ENCODE measurements around the gene TOB1. TPM values are rescaled to one million over a fixed set of nuclear protein-coding genes. Genes with fewer than 3 reads are reported as not detected.

TOB1 gene
- total and polyA plus RNA-seq, 2 donors (not counting 1 experiment from before 2014, with no cell fraction given), result 22.0 to 40.5 TPM

DNA sequence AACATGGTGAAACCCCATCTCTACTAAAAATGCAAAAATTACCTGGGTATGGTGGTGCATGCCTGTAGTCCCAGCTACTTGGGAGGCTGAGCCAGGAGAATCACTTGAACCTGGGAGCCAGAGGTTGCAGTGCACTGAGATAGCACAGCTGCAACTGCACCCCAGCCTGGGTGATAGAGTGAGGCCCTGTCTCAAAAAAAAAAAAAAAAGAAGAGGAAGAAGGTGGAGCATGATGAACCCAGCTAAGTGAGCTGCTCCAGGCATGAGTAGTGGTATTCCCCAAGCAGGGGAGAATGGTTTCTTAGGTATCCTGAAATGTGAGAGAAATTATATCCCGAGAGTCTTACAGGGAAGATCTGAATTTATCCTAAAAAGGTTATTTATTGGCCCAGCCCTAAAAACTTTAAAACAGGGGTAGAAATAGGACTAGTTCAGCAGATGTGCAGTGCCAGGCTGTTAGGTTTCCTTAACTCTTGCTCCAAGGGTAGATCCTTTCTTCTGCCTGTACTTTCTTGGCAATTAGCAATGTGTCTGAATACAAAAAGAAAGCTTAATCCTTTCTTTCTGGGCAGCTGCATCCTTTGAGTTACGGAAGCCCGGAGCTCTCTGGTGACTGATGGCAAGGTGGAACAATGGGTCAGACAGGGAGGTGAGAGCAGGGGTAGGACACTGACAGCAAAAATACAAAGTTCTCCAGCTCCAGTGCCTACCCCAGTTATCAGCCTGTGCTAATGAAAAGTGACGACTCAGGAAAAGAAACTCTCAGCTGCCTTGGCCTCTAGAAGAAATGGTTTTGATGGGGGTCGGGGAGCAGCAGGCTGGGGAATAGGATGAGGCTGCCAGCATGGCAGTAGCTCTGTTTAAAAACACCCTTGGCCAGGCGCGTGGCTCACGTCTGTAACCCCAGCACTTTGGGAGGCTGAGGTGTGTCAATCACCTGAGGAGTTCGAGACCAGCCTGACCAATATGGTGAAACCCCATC lies 36.5 kb upstream of the TOB1 start:
- Histone ChIP-seq H3K27ac (ENCODE audit: insufficient read depth, low read length) (no peak overlapping the region), H3K4me3 (replicated peaks in 1 of 4; ENCODE audit: control extremely low read depth in 1 of 4, insufficient read depth in 1 of 4, low read depth in 3 of 4, low read length in 4 of 4) (no peak overlapping the region), H3K4me1 (ENCODE audit: control insufficient read depth, extremely low read depth, insufficient read depth, low read length) (peaks cover 12% of the 10 kb centered on the region), H3K27me3 (ENCODE audit: control insufficient read depth, insufficient read depth, low read length) (no peaks in the 10 kb centered on the region), H3K9ac (ENCODE audit: insufficient read depth, low read length) (no peak overlapping the region), H3K9me3 (ENCODE audit: control insufficient read depth, insufficient read depth, low read depth, low read length) (no peaks in the 10 kb centered on the region), H3K36me3 (ENCODE audit: control insufficient read depth, insufficient read depth, low read length) (no peaks in the 10 kb centered on the region), H4K20me1 (ENCODE audit: control insufficient read depth, extremely low read depth, insufficient read depth, low read length) (no peaks in the 10 kb centered on the region), H3K4me2 (ENCODE audit: extremely low read depth, insufficient read depth, low read length) (no peak overlapping the region), H2AFZ (ENCODE audit: low read length) (peak overlapping the region; percentile 11), H3K79me2 (ENCODE audit: control insufficient read depth, insufficient read depth, low read length) (no peaks in the 10 kb centered on the region)
- TF ChIP-seq EZH2 (IDR thresholded peaks at IDR 0.05; ENCODE audit: low read length, missing control alignments), result no peak
- TF ChIP-seq, protein P1, sequence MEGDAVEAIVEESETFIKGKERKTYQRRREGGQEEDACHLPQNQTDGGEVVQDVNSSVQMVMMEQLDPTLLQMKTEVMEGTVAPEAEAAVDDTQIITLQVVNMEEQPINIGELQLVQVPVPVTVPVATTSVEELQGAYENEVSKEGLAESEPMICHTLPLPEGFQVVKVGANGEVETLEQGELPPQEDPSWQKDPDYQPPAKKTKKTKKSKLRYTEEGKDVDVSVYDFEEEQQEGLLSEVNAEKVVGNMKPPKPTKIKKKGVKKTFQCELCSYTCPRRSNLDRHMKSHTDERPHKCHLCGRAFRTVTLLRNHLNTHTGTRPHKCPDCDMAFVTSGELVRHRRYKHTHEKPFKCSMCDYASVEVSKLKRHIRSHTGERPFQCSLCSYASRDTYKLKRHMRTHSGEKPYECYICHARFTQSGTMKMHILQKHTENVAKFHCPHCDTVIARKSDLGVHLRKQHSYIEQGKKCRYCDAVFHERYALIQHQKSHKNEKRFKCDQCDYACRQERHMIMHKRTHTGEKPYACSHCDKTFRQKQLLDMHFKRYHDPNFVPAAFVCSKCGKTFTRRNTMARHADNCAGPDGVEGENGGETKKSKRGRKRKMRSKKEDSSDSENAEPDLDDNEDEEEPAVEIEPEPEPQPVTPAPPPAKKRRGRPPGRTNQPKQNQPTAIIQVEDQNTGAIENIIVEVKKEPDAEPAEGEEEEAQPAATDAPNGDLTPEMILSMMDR (conservative IDR thresholded peaks at IDR 0.05 in 1 of 2, IDR thresholded peaks at IDR 0.05 in 1 of 2; ENCODE audit: low read depth in 1 of 2, low read length in 2 of 2), result no peak
- DNase-seq (ENCODE audit: low read depth in 2 of 2), result no peak

DNA sequence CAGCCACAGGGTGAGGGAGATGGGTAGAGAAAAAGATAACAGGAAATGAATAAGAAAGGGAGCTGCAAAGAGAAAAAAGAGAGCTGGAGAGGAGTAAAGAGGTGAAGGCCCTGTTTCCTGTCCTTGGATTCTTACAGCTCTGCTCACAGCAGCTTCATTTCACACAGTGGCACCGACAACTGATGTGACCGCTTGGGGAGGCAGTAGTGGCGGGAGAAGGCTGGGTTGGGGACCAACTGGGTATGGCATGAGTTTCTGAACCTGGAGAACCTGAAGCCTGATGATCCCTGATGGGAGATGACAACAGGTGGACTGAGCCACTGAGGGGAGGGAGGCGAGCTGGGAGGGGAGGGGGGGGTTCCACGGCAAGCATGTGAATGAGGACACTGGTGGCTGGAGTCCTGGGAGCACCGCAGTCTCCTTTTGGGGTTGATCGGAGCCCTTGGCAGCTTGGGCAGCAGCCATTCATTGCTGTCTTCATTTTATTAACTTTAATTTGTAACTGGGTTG lies 34.3 kb upstream of the TOB1 start:
- H3K36me3 ChIP-seq (ENCODE audit: control insufficient read depth, insufficient read depth, low read length), result no peaks in the 10 kb centered on the region
- DNase-seq (ENCODE audit: low read depth in 2 of 2), result no peak
- no peak overlapping the region for H3K4me3 ChIP-seq (replicated peaks in 1 of 4; ENCODE audit: control extremely low read depth in 1 of 4, insufficient read depth in 1 of 4, low read depth in 3 of 4, low read length in 4 of 4)
- H3K9me3 ChIP-seq (ENCODE audit: control insufficient read depth, insufficient read depth, low read depth, low read length), result no peaks in the 10 kb centered on the region
- H3K27me3 ChIP-seq (ENCODE audit: control insufficient read depth, insufficient read depth, low read length), result peaks cover under 1% of the 10 kb centered on the region
- H4K20me1 ChIP-seq (ENCODE audit: control insufficient read depth, extremely low read depth, insufficient read depth, low read length), result no peaks in the 10 kb centered on the region
- H2AFZ ChIP-seq (ENCODE audit: low read length), result no peak overlapping the region
- H3K9ac ChIP-seq (ENCODE audit: insufficient read depth, low read length), result no peak overlapping the region
- no peaks in the 10 kb centered on the region for H3K79me2 ChIP-seq (ENCODE audit: control insufficient read depth, insufficient read depth, low read length)
- H3K4me2 ChIP-seq (ENCODE audit: extremely low read depth, insufficient read depth, low read length), result no peak overlapping the region
- TF ChIP-seq EZH2 (IDR thresholded peaks at IDR 0.05; ENCODE audit: low read length, missing control alignments), result no peak
- TF ChIP-seq, protein P1 (conservative IDR thresholded peaks at IDR 0.05 in 1 of 2, IDR thresholded peaks at IDR 0.05 in 1 of 2; ENCODE audit: low read depth in 1 of 2, low read length in 2 of 2), result no peak
- peaks cover 12% of the 10 kb centered on the region for H3K4me1 ChIP-seq (ENCODE audit: control insufficient read depth, extremely low read depth, insufficient read depth, low read length)
- H3K27ac ChIP-seq (ENCODE audit: insufficient read depth, low read length), result no peak overlapping the region

DNA sequence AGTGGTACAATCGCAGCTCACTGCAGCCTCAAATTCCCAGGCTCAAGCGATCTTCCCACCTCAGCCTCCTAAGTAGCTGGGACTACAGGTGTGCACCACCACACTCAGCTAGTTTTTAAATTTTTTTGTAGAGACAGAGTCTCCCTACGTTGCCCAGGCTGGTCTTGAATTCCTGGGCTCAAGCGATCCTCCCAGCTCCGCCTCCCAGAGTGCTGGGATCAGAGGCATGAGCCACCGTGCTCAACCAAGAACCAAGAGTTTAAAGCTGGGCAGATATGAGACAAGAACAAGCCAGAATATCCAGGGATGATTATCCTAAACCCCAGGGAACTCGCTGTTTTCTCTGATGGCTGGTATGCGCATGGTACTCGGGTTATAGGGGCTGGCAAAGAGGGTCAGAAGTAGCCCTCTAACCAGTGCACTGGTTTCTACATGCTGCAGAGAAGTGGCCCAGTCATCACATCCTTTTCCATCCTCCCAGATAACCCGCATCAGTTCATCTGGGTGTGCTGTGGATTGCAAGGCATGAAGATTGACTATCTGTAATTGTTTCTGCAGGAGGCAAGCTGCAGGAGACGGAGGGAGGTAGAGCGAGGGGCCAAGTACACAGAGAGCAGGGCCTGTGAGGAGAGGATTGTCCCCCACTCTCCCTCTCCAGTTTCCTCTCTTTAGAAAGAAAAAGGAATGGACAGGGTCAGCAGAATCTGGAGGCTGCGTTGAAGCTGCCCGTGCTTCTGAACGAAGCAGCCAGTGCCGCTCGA lies 33.6 kb upstream of the TOB1 start:
- no peak for DNase-seq (ENCODE audit: low read depth in 2 of 2)
- H3K36me3 ChIP-seq (ENCODE audit: control insufficient read depth, insufficient read depth, low read length), result no peaks in the 10 kb centered on the region
- peaks cover 11% of the 10 kb centered on the region for H3K4me1 ChIP-seq (ENCODE audit: control insufficient read depth, extremely low read depth, insufficient read depth, low read length)
- H3K27me3 ChIP-seq (ENCODE audit: control insufficient read depth, insufficient read depth, low read length), result peaks cover 3% of the 10 kb centered on the region
- no peak overlapping the region for H2AFZ ChIP-seq (ENCODE audit: low read length)
- no peaks in the 10 kb centered on the region for H3K9me3 ChIP-seq (ENCODE audit: control insufficient read depth, insufficient read depth, low read depth, low read length)
- no peaks in the 10 kb centered on the region for H4K20me1 ChIP-seq (ENCODE audit: control insufficient read depth, extremely low read depth, insufficient read depth, low read length)
- no peak for TF ChIP-seq EZH2 (IDR thresholded peaks at IDR 0.05; ENCODE audit: low read length, missing control alignments)
- TF ChIP-seq, protein P1 (conservative IDR thresholded peaks at IDR 0.05 in 1 of 2, IDR thresholded peaks at IDR 0.05 in 1 of 2; ENCODE audit: low read depth in 1 of 2, low read length in 2 of 2), result no peak
- no peak overlapping the region for H3K9ac ChIP-seq (ENCODE audit: insufficient read depth, low read length)
- H3K4me3 ChIP-seq (replicated peaks in 1 of 4; ENCODE audit: control extremely low read depth in 1 of 4, insufficient read depth in 1 of 4, low read depth in 3 of 4, low read length in 4 of 4), result no peak overlapping the region
- no peak overlapping the region for H3K4me2 ChIP-seq (ENCODE audit: extremely low read depth, insufficient read depth, low read length)
- no peak overlapping the region for H3K27ac ChIP-seq (ENCODE audit: insufficient read depth, low read length)
- no peaks in the 10 kb centered on the region for H3K79me2 ChIP-seq (ENCODE audit: control insufficient read depth, insufficient read depth, low read length)

Data from fibroblast of lung (primary cell).